Suprapubic skin (tissue), 4 donors: Measurements from ENCODE around the gene SAYSD1. TPM values are rescaled to one million over a fixed set of nuclear protein-coding genes. Genes with fewer than 3 reads are reported as not detected.

Experiments used
- DNase-seq, 2 donors: peaks; one replicate each; pipeline ENCODE4 v3.0.0-alpha.2; 2019; ENCODE audit warnings: low spot score in 2 of 2
- H3K27ac ChIP-seq: fragments of 200-600 bp; sonication (generic); one replicate; pipeline ENCODE4 v1.5.1; 2019
- H3K27me3 ChIP-seq: fragments of 200-600 bp; sonication (generic); one replicate; pipeline ENCODE4 v1.5.1; 2019
- H3K36me3 ChIP-seq: fragments of 200-600 bp; sonication (generic); one replicate; pipeline ENCODE4 v1.5.1; 2019
- H3K4me1 ChIP-seq: fragments of 200-600 bp; sonication (generic); one replicate; pipeline ENCODE4 v1.5.1; 2019
- H3K4me3 ChIP-seq: fragments of 200-600 bp; sonication (generic); one replicate; pipeline ENCODE4 v1.5.1; 2019; ENCODE audit warnings: mild to moderate bottlenecking
- H3K9me3 ChIP-seq: fragments of 200-600 bp; sonication (generic); one replicate; pipeline ENCODE4 v1.5.1; 2019
- EP300 ChIP-seq: sonication (generic); formaldehyde crosslinking; IDR thresholded peaks from one replicate; pipeline ENCODE4 v1.6.1; 2017; ENCODE audit warnings: antibody characterized with exemption
- POLR2A ChIP-seq, 2 donors: fragments of 450-650 bp; IDR thresholded peaks; one replicate each; pipeline ENCODE4 v1.6.1; 2017; ENCODE audit warnings: antibody characterized with exemption in 2 of 2, mild to moderate bottlenecking in 2 of 2, moderate library complexity in 2 of 2
- POLR2AphosphoS5 ChIP-seq, 3 donors: sonication (generic); formaldehyde crosslinking; IDR thresholded peaks; one replicate each; pipeline ENCODE4 v1.6.1; 2017; ENCODE audit warnings: antibody characterized with exemption in 3 of 3
- WGBS: methylation state at CpG from one replicate; pipeline ENCODE4 v1.1.5; 2018; 5-methylcytosine and 5-hydroxymethylcytosine counted together
- total RNA-seq, 4 donors: library from RNA; depleted of rRNA; stranded (reverse); fragments of >200 nt; gene quantifications; one replicate each; pipeline ENCODE4 v1.1.0, GENCODE V29; 2016
- TF ChIP-seq, protein P1 (sequence below), 2 donors: fragments of 200-600 bp in 1 of 2; fragments of 450-650 bp in 1 of 2; sonication (generic) in 1 of 2; IDR thresholded peaks; one replicate each; pipeline ENCODE4 v1.5.1; 2016 to 2019; ENCODE audit warnings: antibody characterized with exemption in 2 of 2, mild to moderate bottlenecking in 1 of 2, moderate library complexity in 1 of 2

The SAYSD1 gene
- total RNA-seq, 4 donors from 2014 or later, result 12.1 to 17.4 (median 14.4) TPM

DNA sequence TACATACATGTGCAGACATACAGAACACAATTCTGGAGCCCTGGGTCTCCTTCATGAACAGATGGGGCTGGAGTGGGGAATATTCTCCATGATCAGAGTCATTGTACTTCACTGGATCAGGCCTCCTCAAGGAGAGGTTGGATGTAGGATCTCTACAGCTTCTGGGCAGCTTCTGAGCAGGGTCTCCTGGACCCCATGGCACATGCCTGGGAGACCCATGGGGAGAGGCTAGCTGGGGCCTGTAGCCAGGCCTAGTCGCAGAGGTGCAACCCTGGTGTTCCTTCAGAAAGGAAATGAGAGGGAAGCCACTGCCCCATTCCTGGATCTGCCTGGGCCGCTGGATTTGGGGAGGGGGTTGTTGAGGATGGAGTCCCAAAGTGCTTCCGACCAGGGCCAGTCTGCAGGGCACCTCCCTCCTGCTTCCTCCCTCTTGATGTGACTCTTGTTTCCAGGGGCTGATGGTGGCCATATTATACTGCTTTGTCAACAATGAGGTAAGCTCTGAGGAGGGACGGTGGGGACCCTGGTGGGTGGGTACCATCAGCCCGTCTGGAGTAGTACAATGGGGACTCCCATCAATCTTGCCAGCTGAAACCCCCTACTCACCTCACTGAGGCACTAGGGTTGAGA, 34.6 kb downstream of the SAYSD1 start:
- Histone ChIP-seq H3K4me3 (no peak overlapping the region), H3K4me1 (no peaks in the 10 kb centered on the region), H3K27me3 (peaks cover 8% of the 10 kb centered on the region), H3K36me3 (no peaks in the 10 kb centered on the region), H3K9me3 (no peaks in the 10 kb centered on the region), H3K27ac (no peak overlapping the region)
- no peak for DNase-seq
- TF ChIP-seq, protein P1, sequence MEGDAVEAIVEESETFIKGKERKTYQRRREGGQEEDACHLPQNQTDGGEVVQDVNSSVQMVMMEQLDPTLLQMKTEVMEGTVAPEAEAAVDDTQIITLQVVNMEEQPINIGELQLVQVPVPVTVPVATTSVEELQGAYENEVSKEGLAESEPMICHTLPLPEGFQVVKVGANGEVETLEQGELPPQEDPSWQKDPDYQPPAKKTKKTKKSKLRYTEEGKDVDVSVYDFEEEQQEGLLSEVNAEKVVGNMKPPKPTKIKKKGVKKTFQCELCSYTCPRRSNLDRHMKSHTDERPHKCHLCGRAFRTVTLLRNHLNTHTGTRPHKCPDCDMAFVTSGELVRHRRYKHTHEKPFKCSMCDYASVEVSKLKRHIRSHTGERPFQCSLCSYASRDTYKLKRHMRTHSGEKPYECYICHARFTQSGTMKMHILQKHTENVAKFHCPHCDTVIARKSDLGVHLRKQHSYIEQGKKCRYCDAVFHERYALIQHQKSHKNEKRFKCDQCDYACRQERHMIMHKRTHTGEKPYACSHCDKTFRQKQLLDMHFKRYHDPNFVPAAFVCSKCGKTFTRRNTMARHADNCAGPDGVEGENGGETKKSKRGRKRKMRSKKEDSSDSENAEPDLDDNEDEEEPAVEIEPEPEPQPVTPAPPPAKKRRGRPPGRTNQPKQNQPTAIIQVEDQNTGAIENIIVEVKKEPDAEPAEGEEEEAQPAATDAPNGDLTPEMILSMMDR (IDR thresholded peaks at IDR 0.05), result no peak
- TF ChIP-seq POLR2A (IDR thresholded peaks at IDR 0.05), result no peak
- no peak for TF ChIP-seq EP300
- no peak for TF ChIP-seq POLR2AphosphoS5 (IDR thresholded peaks at IDR 0.05)
- WGBS, result 77% methylated on average over 3 of the region's 5 CpGs

DNA sequence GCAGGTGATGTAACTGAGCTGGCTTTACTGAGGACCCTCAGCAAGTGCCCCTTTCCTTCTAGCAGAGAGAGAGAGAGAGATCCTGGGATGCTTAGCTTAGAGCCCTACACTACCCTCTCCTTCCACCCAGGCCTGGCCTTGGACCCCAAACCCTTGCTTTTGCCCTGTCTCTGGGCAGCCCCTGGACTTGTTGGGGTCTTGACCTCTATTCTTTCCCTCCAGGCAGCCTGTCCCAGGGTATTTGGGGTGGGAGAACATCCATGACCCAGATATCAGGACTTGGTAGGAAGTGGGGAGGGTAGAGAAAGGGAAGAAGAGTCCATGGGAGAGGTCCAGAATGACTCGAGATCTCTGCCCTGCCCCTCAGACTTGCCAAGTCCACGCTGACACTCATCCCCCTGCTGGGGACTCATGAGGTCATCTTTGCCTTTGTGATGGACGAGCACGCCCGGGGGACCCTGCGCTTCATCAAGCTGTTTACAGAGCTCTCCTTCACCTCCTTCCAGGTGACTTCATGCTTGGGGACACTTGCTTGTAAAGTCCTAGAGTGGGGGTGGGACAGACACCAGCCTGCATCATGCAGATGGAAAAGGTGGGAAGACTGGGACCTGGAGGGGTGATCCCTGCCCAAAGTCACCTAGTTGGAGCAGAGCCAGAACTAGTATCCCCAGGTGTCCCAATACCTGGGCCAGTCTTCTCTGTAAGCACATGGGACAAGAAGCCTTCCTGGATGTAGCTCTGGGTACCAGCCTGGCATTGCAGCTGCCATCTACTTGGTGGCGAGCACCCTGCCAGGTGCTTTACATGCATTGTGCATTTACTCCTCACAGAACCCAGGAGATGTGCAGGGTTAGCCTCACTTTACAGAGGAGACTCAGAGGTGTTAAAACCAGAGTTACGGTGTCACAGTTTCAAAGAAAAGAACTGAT, 35.5 kb downstream of the SAYSD1 start:
- 78% methylated on average over 8 of the region's 8 CpGs for WGBS

DNA sequence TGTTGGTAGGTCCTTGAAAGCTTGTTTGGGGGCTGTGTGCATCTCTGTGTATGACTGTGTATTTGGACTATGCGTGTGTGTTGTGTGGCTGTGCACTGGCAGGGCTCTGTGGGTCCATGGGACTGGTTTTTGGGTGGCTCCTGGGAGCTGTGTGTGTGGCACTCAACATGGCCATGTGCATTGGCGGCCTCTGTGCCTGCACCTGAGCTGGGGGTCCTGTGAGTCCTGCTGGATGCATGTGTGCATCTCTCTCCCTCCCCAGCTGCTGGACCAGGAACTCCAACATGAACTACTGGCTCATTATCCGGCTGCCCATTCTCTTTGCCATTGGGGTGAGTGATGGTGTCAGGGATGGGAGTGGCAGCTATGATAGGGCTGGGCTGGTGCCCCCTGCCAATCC, 36.3 kb downstream of the SAYSD1 start:
- no peak overlapping the region for H3K27ac ChIP-seq
- H3K27me3 ChIP-seq, result no peaks in the 10 kb centered on the region
- no peaks in the 10 kb centered on the region for H3K36me3 ChIP-seq
- TF ChIP-seq, protein P1 (IDR thresholded peaks at IDR 0.05), result no peak
- no peak for TF ChIP-seq POLR2A (IDR thresholded peaks at IDR 0.05)
- no peak for TF ChIP-seq EP300
- TF ChIP-seq POLR2AphosphoS5 (IDR thresholded peaks at IDR 0.05), result no peak
- WGBS, result 81% methylated on average over 2 of the region's 3 CpGs
- no peak for DNase-seq
- no peaks in the 10 kb centered on the region for H3K4me1 ChIP-seq
- no peak overlapping the region for H3K4me3 ChIP-seq
- no peaks in the 10 kb centered on the region for H3K9me3 ChIP-seq

More for the DNA sequence above, 35.5 kb downstream of the SAYSD1 start:
- Histone ChIP-seq H3K4me3 (no peak overlapping the region), H3K9me3 (no peaks in the 10 kb centered on the region), H3K27ac (no peak overlapping the region), H3K36me3 (no peaks in the 10 kb centered on the region), H3K27me3 (peaks cover 7% of the 10 kb centered on the region), H3K4me1 (no peaks in the 10 kb centered on the region)
- TF ChIP-seq POLR2AphosphoS5 (IDR thresholded peaks at IDR 0.05) (no peak), POLR2A (IDR thresholded peaks at IDR 0.05) (no peak), EP300 (no peak)
- TF ChIP-seq, protein P1 (IDR thresholded peaks at IDR 0.05), result no peak
- no peak for DNase-seq

DNA sequence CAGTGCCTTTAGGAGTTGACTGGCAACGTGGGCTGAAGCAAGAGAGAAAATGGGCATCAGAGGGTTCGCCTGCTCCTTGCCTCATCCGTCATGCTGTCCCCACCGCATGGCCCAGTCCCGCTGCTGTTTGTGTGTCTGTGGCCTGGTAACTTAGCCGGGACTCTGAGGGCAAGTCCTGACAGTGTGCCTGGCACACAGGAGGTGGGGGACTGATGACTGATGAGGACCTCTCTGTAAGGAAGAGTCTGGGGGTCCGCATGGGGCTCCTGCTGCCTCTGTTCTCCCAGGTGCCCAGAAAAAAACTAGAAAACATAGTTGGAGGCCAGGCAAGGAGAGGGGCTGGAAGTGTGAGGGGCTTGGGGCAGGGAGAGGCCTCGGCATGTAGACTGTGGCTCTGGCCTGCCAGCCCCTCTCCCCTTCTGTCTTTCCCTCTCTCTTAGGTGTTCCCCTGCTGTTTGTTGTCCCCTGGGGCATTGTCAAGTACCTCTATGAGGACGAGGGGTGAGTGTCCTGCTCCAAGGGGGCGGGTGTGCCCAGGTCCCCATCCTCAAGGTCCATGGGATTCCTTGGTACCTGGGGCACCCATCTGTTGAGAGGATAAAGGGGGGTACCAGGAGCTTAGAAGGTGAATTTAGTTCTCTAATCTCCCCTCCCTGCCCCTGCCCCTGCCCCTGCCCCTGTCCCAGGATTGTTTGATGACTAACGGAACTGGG, 36.9 kb downstream of the SAYSD1 start:
- H3K4me3 ChIP-seq, result no peak overlapping the region
- H3K9me3 ChIP-seq, result no peaks in the 10 kb centered on the region
- no peak overlapping the region for H3K27ac ChIP-seq
- TF ChIP-seq POLR2AphosphoS5 (IDR thresholded peaks at IDR 0.05) (no peak), POLR2A (IDR thresholded peaks at IDR 0.05) (no peak), EP300 (no peak)
- TF ChIP-seq, protein P1 (IDR thresholded peaks at IDR 0.05), result no peak
- H3K36me3 ChIP-seq, result no peaks in the 10 kb centered on the region
- WGBS, result 71% methylated on average over 9 of the region's 11 CpGs
- no peak for DNase-seq
- no peaks in the 10 kb centered on the region for H3K27me3 ChIP-seq
- no peaks in the 10 kb centered on the region for H3K4me1 ChIP-seq
